GM12864 (cell line): Measurements from ENCODE around the gene CPNE6.

Source experiments
- DNase-seq: peaks from one replicate; pipeline ENCODE4 v3.0.0-alpha.2; 2011; ENCODE audit warnings: low read depth
- H3K4me3 ChIP-seq: 2 replicates; pipeline ENCODE4 v1.5.1; 2011; ENCODE audit warnings: mild to moderate bottlenecking, low read depth, low read length, control low read depth
- TF ChIP-seq, protein P1 (sequence below): IDR thresholded peaks from 2 replicates; pipeline ENCODE4 v1.5.1; 2011; ENCODE audit warnings: low read depth, mild to moderate bottlenecking, moderate library complexity, low read length, control low read depth, inconsistent platforms; ENCODE audit errors: missing control alignments

The CPNE6 gene

GRCh38 chr14:24113801-24114531, 42.6 kb downstream of the CPNE6 start:
- DNase-seq, result peak; percentile 82
- TF ChIP-seq, protein P1, sequence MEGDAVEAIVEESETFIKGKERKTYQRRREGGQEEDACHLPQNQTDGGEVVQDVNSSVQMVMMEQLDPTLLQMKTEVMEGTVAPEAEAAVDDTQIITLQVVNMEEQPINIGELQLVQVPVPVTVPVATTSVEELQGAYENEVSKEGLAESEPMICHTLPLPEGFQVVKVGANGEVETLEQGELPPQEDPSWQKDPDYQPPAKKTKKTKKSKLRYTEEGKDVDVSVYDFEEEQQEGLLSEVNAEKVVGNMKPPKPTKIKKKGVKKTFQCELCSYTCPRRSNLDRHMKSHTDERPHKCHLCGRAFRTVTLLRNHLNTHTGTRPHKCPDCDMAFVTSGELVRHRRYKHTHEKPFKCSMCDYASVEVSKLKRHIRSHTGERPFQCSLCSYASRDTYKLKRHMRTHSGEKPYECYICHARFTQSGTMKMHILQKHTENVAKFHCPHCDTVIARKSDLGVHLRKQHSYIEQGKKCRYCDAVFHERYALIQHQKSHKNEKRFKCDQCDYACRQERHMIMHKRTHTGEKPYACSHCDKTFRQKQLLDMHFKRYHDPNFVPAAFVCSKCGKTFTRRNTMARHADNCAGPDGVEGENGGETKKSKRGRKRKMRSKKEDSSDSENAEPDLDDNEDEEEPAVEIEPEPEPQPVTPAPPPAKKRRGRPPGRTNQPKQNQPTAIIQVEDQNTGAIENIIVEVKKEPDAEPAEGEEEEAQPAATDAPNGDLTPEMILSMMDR, result no peak
- H3K4me3 ChIP-seq, result peak overlapping the region; percentile 75

GRCh38 chr14:24114532-24115421, 43.4 kb downstream of the CPNE6 start, which contains the start of the genes DCAF11 and NRL:
TSS of gene DCAF11 (plus strand) at chr14:24114777. CDS start at chr14:24115595, 818 bp downstream.
TSS of gene NRL (minus strand) at chr14:24114949. CDS start at chr14:24082848, 32,101 bp downstream.
- TF ChIP-seq, protein P1, result no peak
- H3K4me3 ChIP-seq, result peak within 1 kb of the TSS; percentile 75
- DNase-seq, result peak; percentile 100

- no peak for DNase-seq
- H3K4me3 ChIP-seq, result peak overlapping the region; percentile 75
- TF ChIP-seq, protein P1, result no peak
These were observed 44.2 kb downstream of the CPNE6 start for GRCh38 chr14:24115422-24116127.

DNA sequence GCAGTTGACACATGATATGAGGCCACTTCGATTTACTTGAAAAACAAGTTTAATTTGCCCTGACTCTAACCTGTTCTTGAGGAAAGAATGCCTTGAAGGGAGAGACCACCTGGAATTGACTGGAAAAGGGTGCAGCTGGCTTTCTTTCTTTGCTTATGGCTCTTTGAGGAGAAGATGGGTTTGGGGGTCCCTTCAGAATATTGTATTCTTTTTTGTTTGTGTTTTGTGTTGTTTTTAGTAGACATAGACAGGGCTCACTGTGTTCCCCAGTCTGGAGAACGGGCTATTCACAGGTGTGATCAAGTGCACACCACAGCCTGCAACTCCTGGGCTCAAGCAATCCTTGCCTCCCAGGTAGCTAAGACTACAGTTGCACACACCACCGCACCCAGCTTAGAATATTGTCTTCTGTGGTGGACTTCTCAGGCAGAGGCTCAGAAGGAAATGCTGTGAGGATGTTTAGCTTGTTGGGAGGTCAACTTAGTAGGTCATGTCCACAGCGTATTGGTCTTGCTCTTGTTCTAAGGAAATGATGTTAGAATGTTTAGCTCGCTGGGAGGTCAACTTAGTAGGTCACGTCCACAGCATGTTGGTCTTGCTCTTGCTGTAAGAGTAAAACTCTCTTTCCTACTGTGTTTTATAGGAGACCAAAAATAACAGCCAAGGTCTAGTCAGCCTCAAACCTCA, 44.9 kb downstream of the CPNE6 start:
- DNase-seq, result no peak
- peak overlapping the region; percentile 75 for H3K4me3 ChIP-seq
- TF ChIP-seq, protein P1, result no peak

DNA sequence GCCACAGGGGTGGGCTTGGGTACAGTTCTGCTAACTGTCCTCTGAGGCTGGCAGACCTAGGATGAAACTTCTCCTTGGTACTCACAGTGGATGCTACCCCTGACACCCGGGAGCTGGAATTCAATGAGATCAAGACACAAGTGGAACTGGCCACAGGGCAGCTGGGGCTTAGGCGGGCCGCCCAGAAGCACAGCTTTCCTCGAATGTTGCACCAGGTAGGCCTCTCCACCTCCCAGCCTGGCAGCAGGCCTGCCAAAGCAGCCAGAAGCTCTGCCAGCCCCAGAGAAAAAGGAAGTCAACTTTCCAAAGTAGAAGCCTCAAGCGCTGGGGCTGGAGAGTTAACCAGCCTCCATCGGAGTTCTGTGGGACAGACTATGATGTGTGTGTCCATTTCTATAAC, 45.8 kb downstream of the CPNE6 start:
- TF ChIP-seq, protein P1, result no peak
- no peak for DNase-seq
- H3K4me3 ChIP-seq, result no peak overlapping the region

- no peak for DNase-seq
- no peak overlapping the region for H3K4me3 ChIP-seq
- TF ChIP-seq, protein P1, result no peak
These were observed 48.3 kb downstream of the CPNE6 start for GRCh38 chr14:24119691-24120090.
